NCI-H1092 (cell line): Measurements from ENCODE around the gene EPHX1.
"Not testable (repeated sequence)": the region's sequence is repeated elsewhere in the genome, so short reads cannot be mapped to it uniquely, and the experiment has no call there.

Experiments
- DNase-seq: peaks from one replicate; lab custom pipeline; 2025; lab: John Stamatoyannopoulos, UW

Gene EPHX1

GRCh38 chr1:225816643-225817538 is 7.0 kb downstream of the EPHX1 start:
- no peak for DNase-seq

GRCh38 chr1:225817611-225818061 is 7.7 kb downstream of the EPHX1 start:
- peak; percentile 85 for DNase-seq

- no peak for DNase-seq
These were observed 8.3 kb downstream of the EPHX1 start for GRCh38 chr1:225818229-225818628.

GRCh38 chr1:225819346-225820192 is 9.6 kb downstream of the EPHX1 start:
- no peak for DNase-seq

- DNase-seq = no peak
These were observed 10.7 kb downstream of the EPHX1 start for GRCh38 chr1:225820522-225821120.

- DNase-seq = no peak
These were observed 12.9 kb downstream of the EPHX1 start for GRCh38 chr1:225822655-225823403.

GRCh38 chr1:225823811-225824261 is 13.9 kb downstream of the EPHX1 start:
- DNase-seq = no peak

GRCh38 chr1:225824533-225824941 is 14.6 kb downstream of the EPHX1 start:
- DNase-seq = peak; percentile 82

GRCh38 chr1:225825078-225825477 is 15.2 kb downstream of the EPHX1 start:
- DNase-seq = peak; percentile 67

- peak; percentile 54 for DNase-seq
These were observed 15.7 kb downstream of the EPHX1 start for GRCh38 chr1:225825607-225826007.

- no peak for DNase-seq
These were observed 17.2 kb downstream of the EPHX1 start for GRCh38 chr1:225827076-225827475.

- DNase-seq = no peak
These were observed 18.9 kb downstream of the EPHX1 start for GRCh38 chr1:225828706-225829345.

GRCh38 chr1:225830841-225831240 is 20.9 kb downstream of the EPHX1 start:
- no peak for DNase-seq

GRCh38 chr1:225834417-225835329 is 24.7 kb downstream of the EPHX1 start:
- DNase-seq = peak; percentile 82

GRCh38 chr1:225835856-225836255 is 25.9 kb downstream of the EPHX1 start:
- peak; percentile 19 for DNase-seq

GRCh38 chr1:225836296-225836695 is 26.4 kb downstream of the EPHX1 start:
- DNase-seq = not testable (repeated sequence)

- no peak for DNase-seq
These were observed 28.9 kb downstream of the EPHX1 start for GRCh38 chr1:225838793-225839192.

- DNase-seq = no peak
These were observed 30.3 kb downstream of the EPHX1 start for GRCh38 chr1:225840223-225840610.

GRCh38 chr1:225840713-225841112 is 30.8 kb downstream of the EPHX1 start:
- no peak for DNase-seq

GRCh38 chr1:225842074-225842473 is 32.1 kb downstream of the EPHX1 start:
- DNase-seq = no peak
